PC-3 (cell line): Measurements from ENCODE around the gene SNN. TPM values are rescaled to one million over a fixed set of nuclear protein-coding genes. Genes with fewer than 3 reads are reported as not detected.

Experiments used
- total RNA-seq: library from RNA; depleted of rRNA; stranded (reverse); fragments of >200 nt; gene quantifications from 2 replicates; pipeline ENCODE4 v1.2.3, GENCODE V29; 2014; rRNA removed

The SNN gene
- total RNA-seq, 1 experiment from 2014 or later: 4.3 TPM

Other genes with a start within 250 kb of the SNN start
- gene LITAF, start 81.5 kb upstream of the SNN start, total RNA-seq: 12.8 and 13.1 TPM in 2 replicates
- 20.2 and 26.6 TPM in 2 replicates for gene TXNDC11, start 74.4 kb downstream of the SNN start, total RNA-seq
- 21.2 and 26.4 TPM in 2 replicates for gene ZC3H7A, start 128.8 kb downstream of the SNN start, total RNA-seq
- gene RSL1D1, start 183.1 kb downstream of the SNN start, total RNA-seq: 75.9 and 105 TPM in 2 replicates
- 67.9 and 84.0 TPM in 2 replicates for gene GSPT1, start 247.5 kb downstream of the SNN start, total RNA-seq